GM19351 (cell line): ENCODE data around the gene BRPF1.

ENCODE experiments used
- ATAC-seq: cut with Tn5 transposase; IDR thresholded peaks from one replicate; pipeline ENCODE4 v1.9.1; 2021; ENCODE audit warnings: mild to moderate bottlenecking, moderate library complexity; ENCODE audit not compliant: unreplicated experiment

The BRPF1 gene

GRCh38 chr3:9703240-9703639 is 28.3 kb upstream of the BRPF1 start:
- ATAC-seq = no peak

GRCh38 chr3:9703736-9704346 is 27.7 kb upstream of the BRPF1 start, which contains the start of gene CPNE9:
Gene CPNE9, plus strand, starts transcription at chr3:9703833. Its CDS starts 164 bp downstream, at chr3:9703997.
- no peak for ATAC-seq

GRCh38 chr3:9704347-9705322 is 26.9 kb upstream of the BRPF1 start:
- ATAC-seq = no peak

- no peak for ATAC-seq
Measured at GRCh38 chr3:9710174-9710739, 21.3 kb upstream of the BRPF1 start.

- ATAC-seq = no peak
Measured at GRCh38 chr3:9712415-9712814, 19.1 kb upstream of the BRPF1 start.

GRCh38 chr3:9713142-9713541 is 18.4 kb upstream of the BRPF1 start:
- ATAC-seq = no peak

GRCh38 chr3:9715136-9715535 is 16.4 kb upstream of the BRPF1 start:
- ATAC-seq = no peak

- ATAC-seq = no peak
Measured at GRCh38 chr3:9715764-9716437, 15.6 kb upstream of the BRPF1 start.

GRCh38 chr3:9716801-9717555 is 14.6 kb upstream of the BRPF1 start:
- no peak for ATAC-seq

- ATAC-seq = no peak
Measured at GRCh38 chr3:9717563-9717962, 14.0 kb upstream of the BRPF1 start.

- no peak for ATAC-seq
Measured at GRCh38 chr3:9718118-9718517, 13.4 kb upstream of the BRPF1 start.

- ATAC-seq = no peak
Measured at GRCh38 chr3:9721015-9721699, 10.4 kb upstream of the BRPF1 start.

GRCh38 chr3:9721700-9722060 is 9.9 kb upstream of the BRPF1 start:
- no peak for ATAC-seq

- ATAC-seq = no peak
Measured at GRCh38 chr3:9725775-9726515, 5.6 kb upstream of the BRPF1 start.

- ATAC-seq = peak; percentile 30
Measured at GRCh38 chr3:9727041-9727595, 4.4 kb upstream of the BRPF1 start.

- no peak for ATAC-seq
Measured at GRCh38 chr3:9727743-9728142, 3.8 kb upstream of the BRPF1 start.

- no peak for ATAC-seq
Measured at GRCh38 chr3:9729419-9729818, 2.1 kb upstream of the BRPF1 start.

- ATAC-seq = peak; percentile 35
Measured at GRCh38 chr3:9730657-9731205, 804 bp upstream of the BRPF1 start.
